ENCODE measurements around the gene ADAM12.

Gene ADAM12

GRCh38 chr10:126224967-126225671 is 163.2 kb downstream of the ADAM12 start:
- Histone ChIP-seq H3K27me3 (ENCODE audit: insufficient read depth, low read length, poor library complexity, severe bottlenecking) (no peaks in the 10 kb centered on the region), H3K9ac (ENCODE audit: low read depth, low read length, poor library complexity, severe bottlenecking) (no peak overlapping the region), H2AFZ (ENCODE audit: low read length) (no peak overlapping the region), H3K4me2 (ENCODE audit: low read depth, low read length, poor library complexity, severe bottlenecking) (no peak overlapping the region), H4K20me1 (ENCODE audit: insufficient read depth, low read length, poor library complexity, severe bottlenecking) (no peaks in the 10 kb centered on the region), H3K79me2 (ENCODE audit: insufficient read depth, low read length) (no peaks in the 10 kb centered on the region), H3K36me3 (ENCODE audit: insufficient read depth, low read length) (no peaks in the 10 kb centered on the region), H3K9me3 (ENCODE audit: insufficient read depth, low read depth, low read length) (no peaks in the 10 kb centered on the region; the same call in 1 of the 2 replicates), H3F3A (ENCODE audit: low read depth) (no peaks in the 10 kb centered on the region), H3K4me1 (ENCODE audit: insufficient read depth, low read length, poor library complexity, severe bottlenecking) (no peaks in the 10 kb centered on the region), H3K4me3 (ENCODE audit: low read length, poor library complexity, severe bottlenecking) (no peak overlapping the region), H3K9me2 (replicated peaks; ENCODE audit: low read depth, low read length) (no peaks in the 10 kb centered on the region)
- TF ChIP-seq EZH2phosphoT487 (IDR thresholded peaks at IDR 0.05; ENCODE audit: borderline replicate concordance) (no peak), CTCF (conservative IDR thresholded peaks at IDR 0.05; ENCODE audit: low read length) (no peak)

- Histone ChIP-seq H3K4me1 (ENCODE audit: insufficient read depth, low read length, poor library complexity, severe bottlenecking) (no peaks in the 10 kb centered on the region), H3F3A (ENCODE audit: low read depth) (no peaks in the 10 kb centered on the region), H3K9me2 (replicated peaks; ENCODE audit: low read depth, low read length) (no peaks in the 10 kb centered on the region), H3K4me2 (ENCODE audit: low read depth, low read length, poor library complexity, severe bottlenecking) (no peak overlapping the region), H4K20me1 (ENCODE audit: insufficient read depth, low read length, poor library complexity, severe bottlenecking) (no peaks in the 10 kb centered on the region), H3K9ac (ENCODE audit: low read depth, low read length, poor library complexity, severe bottlenecking) (no peak overlapping the region), H3K36me3 (ENCODE audit: insufficient read depth, low read length) (no peaks in the 10 kb centered on the region), H3K79me2 (ENCODE audit: insufficient read depth, low read length) (no peaks in the 10 kb centered on the region), H2AFZ (ENCODE audit: low read length) (no peak overlapping the region), H3K4me3 (ENCODE audit: low read length, poor library complexity, severe bottlenecking) (no peak overlapping the region), H3K9me3 (ENCODE audit: insufficient read depth, low read depth, low read length) (no peaks in the 10 kb centered on the region; the same call in 1 of the 2 replicates), H3K27me3 (ENCODE audit: insufficient read depth, low read length, poor library complexity, severe bottlenecking) (no peaks in the 10 kb centered on the region)
- no peak for TF ChIP-seq EZH2phosphoT487 (IDR thresholded peaks at IDR 0.05; ENCODE audit: borderline replicate concordance)
Measured at GRCh38 chr10:126223512-126224067, 164.7 kb downstream of the ADAM12 start.

- H3K4me1 ChIP-seq (ENCODE audit: insufficient read depth, low read length, poor library complexity, severe bottlenecking): no peaks in the 10 kb centered on the region
- no peaks in the 10 kb centered on the region for H3K27me3 ChIP-seq (ENCODE audit: insufficient read depth, low read length, poor library complexity, severe bottlenecking)
- no peaks in the 10 kb centered on the region for H3K79me2 ChIP-seq (ENCODE audit: insufficient read depth, low read length)
- no peak for TF ChIP-seq CTCF (conservative IDR thresholded peaks at IDR 0.05; ENCODE audit: low read length)
- no peak for TF ChIP-seq EZH2phosphoT487 (IDR thresholded peaks at IDR 0.05; ENCODE audit: borderline replicate concordance)
- H2AFZ ChIP-seq (ENCODE audit: low read length): no peak overlapping the region
- no peaks in the 10 kb centered on the region; the same call in 1 of the 2 replicates for H3K9me3 ChIP-seq (ENCODE audit: insufficient read depth, low read depth, low read length)
- no peaks in the 10 kb centered on the region for H3K9me2 ChIP-seq (replicated peaks; ENCODE audit: low read depth, low read length)
- no peak overlapping the region for H3K4me3 ChIP-seq (ENCODE audit: low read length, poor library complexity, severe bottlenecking)
- no peaks in the 10 kb centered on the region for H3K36me3 ChIP-seq (ENCODE audit: insufficient read depth, low read length)
- H3K9ac ChIP-seq (ENCODE audit: low read depth, low read length, poor library complexity, severe bottlenecking): no peak overlapping the region
- no peaks in the 10 kb centered on the region for H3F3A ChIP-seq (ENCODE audit: low read depth)
- no peaks in the 10 kb centered on the region for H4K20me1 ChIP-seq (ENCODE audit: insufficient read depth, low read length, poor library complexity, severe bottlenecking)
- H3K4me2 ChIP-seq (ENCODE audit: low read depth, low read length, poor library complexity, severe bottlenecking): no peak overlapping the region
Measured at GRCh38 chr10:126222736-126223511, 165.4 kb downstream of the ADAM12 start.

Data from Loucy (cell line).